Activated naive CD8-positive, alpha-beta T cell treated with anti-CD3 and anti-CD28 coated beads, Interleukin-2, amount 10 ng/mL, durations not matched to agents 7 days and 5 days (primary cell): Measurements from ENCODE around the gene UNC5B. TPM values are rescaled to one million over a fixed set of nuclear protein-coding genes. Genes with fewer than 3 reads are reported as not detected.
"Not testable (repeated sequence)": the region's sequence is repeated elsewhere in the genome, so short reads cannot be mapped to it uniquely, and the experiment has no call there.

Experiments
- ATAC-seq: fragments of 150-1000 bp; cut with Tn5 transposase; one replicate; pipeline ENCODE4 v1.10.0; 2021; ENCODE audit warnings: low read depth, moderate library complexity
- POLR2A ChIA-PET: fragments of 350-600 bp; sonication (Branson Sonifier 250); formaldehyde crosslinking; loops from one replicate; lab custom pipeline; 2021; ENCODE audit warnings: antibody characterized with exemption; lab: Charles Lee
- DNase-seq: peaks from one replicate; pipeline ENCODE4 v3.0.0; 2021
- H3K27ac Mint-ChIP-seq: one replicate; pipeline ENCODE4 v1.8.0; 2022; ENCODE audit warnings: mild to moderate bottlenecking, mixed read lengths
- H3K27me3 Mint-ChIP-seq: one replicate; pipeline ENCODE4 v1.8.0; 2022; ENCODE audit warnings: mild to moderate bottlenecking, moderate library complexity, mixed read lengths
- H3K36me3 Mint-ChIP-seq: one replicate; pipeline ENCODE4 v1.8.0; 2021; ENCODE audit warnings: mild to moderate bottlenecking, mixed read lengths
- H3K4me1 Mint-ChIP-seq: one replicate; pipeline ENCODE4 v1.8.0; 2021; ENCODE audit warnings: mixed read lengths
- H3K4me3 Mint-ChIP-seq: one replicate; pipeline ENCODE4 v1.8.0; 2022; ENCODE audit warnings: mild to moderate bottlenecking, moderate library complexity, mixed read lengths
- H3K9me3 Mint-ChIP-seq: one replicate; pipeline ENCODE4 v1.8.0; 2021; ENCODE audit warnings: mixed read lengths
- total RNA-seq, 2 experiments: library from RNA; stranded (reverse); gene quantifications; one replicate each; pipeline ENCODE4 v1.2.3, GENCODE V29; 2021

UNC5B gene
- total RNA-seq, 2 experiments from 2014 or later = 0.03 TPM; not detected in 1

GRCh38 chr10:71213127-71213621 lies 804 bp downstream of the UNC5B start:
- Mint-ChIP-seq H3K4me1 (peaks cover 10% of the 10 kb centered on the region), H3K27me3 (peaks cover 79% of the 10 kb centered on the region), H3K4me3 (peak overlapping the region; percentile 61), H3K27ac (no peak overlapping the region), H3K9me3 (no peaks in the 10 kb centered on the region), H3K36me3 (no peaks in the 10 kb centered on the region)
- POLR2A ChIA-PET = no interaction called here
- peak; percentile 48 for ATAC-seq
- peak; percentile 52 for DNase-seq

GRCh38 chr10:71213761-71214440 lies 1.5 kb downstream of the UNC5B start:
- H3K36me3 Mint-ChIP-seq = no peaks in the 10 kb centered on the region
- DNase-seq (no peak), ATAC-seq (no peak)
- H3K9me3 Mint-ChIP-seq = no peaks in the 10 kb centered on the region
- peaks cover 9% of the 10 kb centered on the region for H3K4me1 Mint-ChIP-seq
- H3K4me3 Mint-ChIP-seq = no peak overlapping the region
- no peak overlapping the region for H3K27ac Mint-ChIP-seq
- POLR2A ChIA-PET = no interaction called here
- H3K27me3 Mint-ChIP-seq = peaks cover 83% of the 10 kb centered on the region

- peaks cover 8% of the 10 kb centered on the region for H3K4me1 Mint-ChIP-seq
- no peaks in the 10 kb centered on the region for H3K9me3 Mint-ChIP-seq
- POLR2A ChIA-PET = interaction anchor here (0.6 kb wide), 1 partner anchor 1485 kb away, joined by 4 read pairs; no protein-coding TSS in a partner anchor
- DNase-seq (no peak), ATAC-seq (no peak)
- no peak overlapping the region for H3K4me3 Mint-ChIP-seq
- H3K27me3 Mint-ChIP-seq = peaks cover 82% of the 10 kb centered on the region
- no peak overlapping the region for H3K27ac Mint-ChIP-seq
- H3K36me3 Mint-ChIP-seq = no peaks in the 10 kb centered on the region
Observed at GRCh38 chr10:71214641-71215559, 2.5 kb downstream of the UNC5B start.

GRCh38 chr10:71216363-71216695 lies 4.0 kb downstream of the UNC5B start:
- peaks cover 8% of the 10 kb centered on the region for H3K4me1 Mint-ChIP-seq
- no peaks in the 10 kb centered on the region for H3K9me3 Mint-ChIP-seq
- H3K27ac Mint-ChIP-seq = no peak overlapping the region
- H3K27me3 Mint-ChIP-seq = peaks cover 70% of the 10 kb centered on the region
- POLR2A ChIA-PET = no interaction called here
- no peak overlapping the region for H3K4me3 Mint-ChIP-seq
- no peaks in the 10 kb centered on the region for H3K36me3 Mint-ChIP-seq
- DNase-seq (no peak), ATAC-seq (no peak)

GRCh38 chr10:71216751-71217265 lies 4.4 kb downstream of the UNC5B start:
- POLR2A ChIA-PET = no interaction called here
- H3K4me3 Mint-ChIP-seq = peak overlapping the region; percentile 74

GRCh38 chr10:71217266-71218045 lies 5.1 kb downstream of the UNC5B start:
- Mint-ChIP-seq H3K27ac (no peak overlapping the region), H3K36me3 (no peaks in the 10 kb centered on the region), H3K9me3 (no peaks in the 10 kb centered on the region), H3K27me3 (peaks cover 69% of the 10 kb centered on the region), H3K4me3 (peak overlapping the region; percentile 74), H3K4me1 (peaks cover 4% of the 10 kb centered on the region)
- ATAC-seq (peak; percentile 53), DNase-seq (no peak)
- POLR2A ChIA-PET = no interaction called here

More at GRCh38 chr10:71216751-71217265, 4.4 kb downstream of the UNC5B start:
- H3K9me3 Mint-ChIP-seq = no peaks in the 10 kb centered on the region
- DNase-seq = no peak
- peaks cover 68% of the 10 kb centered on the region for H3K27me3 Mint-ChIP-seq
- peaks cover 6% of the 10 kb centered on the region for H3K4me1 Mint-ChIP-seq
- H3K27ac Mint-ChIP-seq = no peak overlapping the region
- ATAC-seq = no peak
- H3K36me3 Mint-ChIP-seq = no peaks in the 10 kb centered on the region

- Mint-ChIP-seq H3K4me3 (peak overlapping the region; percentile 74), H3K36me3 (no peaks in the 10 kb centered on the region), H3K9me3 (no peaks in the 10 kb centered on the region), H3K27me3 (peaks cover 66% of the 10 kb centered on the region), H3K4me1 (peaks cover 4% of the 10 kb centered on the region), H3K27ac (no peak overlapping the region)
- ATAC-seq (peak; percentile 19), DNase-seq (no peak)
- POLR2A ChIA-PET = no interaction called here
Observed at GRCh38 chr10:71218046-71218650, 5.8 kb downstream of the UNC5B start.

GRCh38 chr10:71218651-71219050 lies 6.3 kb downstream of the UNC5B start:
- Mint-ChIP-seq H3K4me3 (no peak overlapping the region), H3K27me3 (peaks cover 62% of the 10 kb centered on the region), H3K4me1 (peaks cover 4% of the 10 kb centered on the region), H3K27ac (no peak overlapping the region), H3K36me3 (no peaks in the 10 kb centered on the region), H3K9me3 (no peaks in the 10 kb centered on the region)
- DNase-seq (no peak), ATAC-seq (no peak)
- POLR2A ChIA-PET = no interaction called here

GRCh38 chr10:71219236-71219917 lies 7.0 kb downstream of the UNC5B start:
- H3K27me3 Mint-ChIP-seq = peaks cover 55% of the 10 kb centered on the region
- H3K4me1 Mint-ChIP-seq, H3K4me3 Mint-ChIP-seq, ATAC-seq, POLR2A ChIA-PET, H3K9me3 Mint-ChIP-seq, H3K27ac Mint-ChIP-seq, H3K36me3 Mint-ChIP-seq, DNase-seq: not testable (repeated sequence)

- POLR2A ChIA-PET = no interaction called here
- no peak for ATAC-seq
- H3K36me3 Mint-ChIP-seq = no peaks in the 10 kb centered on the region
- no peaks in the 10 kb centered on the region for H3K9me3 Mint-ChIP-seq
- no peak overlapping the region for H3K27ac Mint-ChIP-seq
- H3K4me1 Mint-ChIP-seq = no peaks in the 10 kb centered on the region
- peaks cover 47% of the 10 kb centered on the region for H3K27me3 Mint-ChIP-seq
- H3K4me3 Mint-ChIP-seq = no peak overlapping the region
- no peak for DNase-seq
Observed at GRCh38 chr10:71219918-71220688, 7.7 kb downstream of the UNC5B start.

GRCh38 chr10:71220689-71221540 lies 8.5 kb downstream of the UNC5B start:
- H3K9me3 Mint-ChIP-seq = no peaks in the 10 kb centered on the region
- POLR2A ChIA-PET = no interaction called here
- H3K4me1 Mint-ChIP-seq = no peaks in the 10 kb centered on the region
- H3K27ac Mint-ChIP-seq = no peak overlapping the region
- DNase-seq (no peak), ATAC-seq (no peak)
- peaks cover 39% of the 10 kb centered on the region for H3K27me3 Mint-ChIP-seq
- H3K36me3 Mint-ChIP-seq = no peaks in the 10 kb centered on the region
- no peak overlapping the region for H3K4me3 Mint-ChIP-seq
